Activated B cell treated with CpG ODN at 0.5 μM for 24 hours (primary cell): ENCODE measurements around the gene GMEB2. TPM values are rescaled to one million over a fixed set of nuclear protein-coding genes. Genes with fewer than 3 reads are reported as not detected.

ENCODE experiments used
- ATAC-seq: fragments of 200-7000 bp; cut with Tn5 transposase; one replicate; pipeline ENCODE4 v1.10.0; 2021; ENCODE audit warnings: low read depth, mild to moderate bottlenecking, moderate library complexity
- CTCF ChIA-PET: fragments of 350-600 bp; sonication (Branson Sonifier 250); formaldehyde crosslinking; loops from one replicate; lab custom pipeline; 2021; ENCODE audit warnings: antibody characterized with exemption; lab: Charles Lee
- POLR2A ChIA-PET: fragments of 350-600 bp; sonication (Branson Sonifier 250); formaldehyde crosslinking; loops from one replicate; lab custom pipeline; 2021; ENCODE audit warnings: antibody characterized with exemption; lab: Charles Lee
- DNase-seq: peaks from one replicate; pipeline ENCODE4 v3.0.0; 2022
- H3K27ac Mint-ChIP-seq: one replicate; pipeline ENCODE4 v1.8.0; 2020; ENCODE audit warnings: mixed read lengths
- H3K27me3 Mint-ChIP-seq: one replicate; pipeline ENCODE4 v1.8.0; 2021; ENCODE audit warnings: mixed read lengths
- H3K36me3 Mint-ChIP-seq: one replicate; pipeline ENCODE4 v1.8.0; 2021; ENCODE audit warnings: low read depth, mixed read lengths
- H3K4me1 Mint-ChIP-seq: one replicate; pipeline ENCODE4 v1.8.0; 2021; ENCODE audit warnings: mixed read lengths
- H3K4me3 Mint-ChIP-seq: one replicate; pipeline ENCODE4 v1.8.0; 2020; ENCODE audit warnings: mild to moderate bottlenecking, mixed read lengths
- H3K9me3 Mint-ChIP-seq: one replicate; pipeline ENCODE4 v1.8.0; 2020; ENCODE audit warnings: mixed read lengths
- intact Hi-C: fragments of 100-400 bp; cut with micrococcal nuclease; formaldehyde crosslinking; loops from one replicate; pipeline ENCODE4 v1.15.1; 2024
- total RNA-seq: library from RNA; stranded (reverse); gene quantifications from 2 replicates; pipeline ENCODE4 v1.2.3, GENCODE V29; 2022
- TF ChIP-seq, protein P1 (sequence below): fragments of 200-600 bp; IDR thresholded peaks from one replicate; pipeline ENCODE4 v1.8.0; 2022; ENCODE audit warnings: antibody characterized with exemption, mild to moderate bottlenecking

The GMEB2 gene
- total RNA-seq, 1 donor from 2014 or later: 16.9 TPM

DNA sequence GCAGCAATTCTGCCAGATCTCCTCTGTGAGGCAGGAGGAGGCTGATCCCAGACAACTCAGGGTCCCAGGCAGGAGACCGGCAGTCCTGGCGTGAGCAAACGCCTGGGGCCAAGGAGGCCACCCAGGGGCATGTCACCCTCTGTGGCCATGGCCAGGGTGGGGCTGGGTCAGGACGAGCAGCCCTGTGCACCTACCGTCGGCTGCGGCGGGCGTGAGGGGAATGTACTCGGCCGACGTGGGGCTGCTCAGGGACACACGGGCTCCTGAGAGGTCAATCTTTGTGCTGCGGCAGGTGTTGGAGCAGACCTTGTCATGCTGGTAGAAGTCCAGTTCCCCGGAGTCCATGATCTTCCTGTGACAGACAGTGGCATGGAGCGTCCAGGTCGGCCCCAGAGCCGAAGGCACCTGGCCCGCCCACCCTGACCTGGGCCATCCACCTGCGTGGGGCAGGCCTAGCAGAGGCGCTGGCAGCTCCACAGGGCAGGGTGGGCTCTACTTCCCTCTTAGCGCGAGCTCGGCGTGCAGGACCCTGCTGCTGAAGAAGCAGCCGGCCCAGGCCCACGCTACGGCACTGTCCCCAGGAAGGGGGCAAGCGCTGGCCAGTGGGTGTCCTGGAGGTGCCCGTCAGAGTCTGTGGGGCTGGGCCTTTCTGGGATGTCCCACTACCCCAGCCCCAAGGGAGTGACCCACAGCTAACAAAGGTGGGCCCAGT, 31.3 kb downstream of the GMEB2 start:
- ChIA-PET POLR2A (no interaction called here), CTCF (no interaction called here)
- Mint-ChIP-seq H3K27ac (no peak overlapping the region), H3K27me3 (no peaks in the 10 kb centered on the region), H3K36me3 (peaks cover 63% of the 10 kb centered on the region), H3K4me3 (no peak overlapping the region), H3K4me1 (no peaks in the 10 kb centered on the region), H3K9me3 (no peaks in the 10 kb centered on the region)
- TF ChIP-seq, protein P1, sequence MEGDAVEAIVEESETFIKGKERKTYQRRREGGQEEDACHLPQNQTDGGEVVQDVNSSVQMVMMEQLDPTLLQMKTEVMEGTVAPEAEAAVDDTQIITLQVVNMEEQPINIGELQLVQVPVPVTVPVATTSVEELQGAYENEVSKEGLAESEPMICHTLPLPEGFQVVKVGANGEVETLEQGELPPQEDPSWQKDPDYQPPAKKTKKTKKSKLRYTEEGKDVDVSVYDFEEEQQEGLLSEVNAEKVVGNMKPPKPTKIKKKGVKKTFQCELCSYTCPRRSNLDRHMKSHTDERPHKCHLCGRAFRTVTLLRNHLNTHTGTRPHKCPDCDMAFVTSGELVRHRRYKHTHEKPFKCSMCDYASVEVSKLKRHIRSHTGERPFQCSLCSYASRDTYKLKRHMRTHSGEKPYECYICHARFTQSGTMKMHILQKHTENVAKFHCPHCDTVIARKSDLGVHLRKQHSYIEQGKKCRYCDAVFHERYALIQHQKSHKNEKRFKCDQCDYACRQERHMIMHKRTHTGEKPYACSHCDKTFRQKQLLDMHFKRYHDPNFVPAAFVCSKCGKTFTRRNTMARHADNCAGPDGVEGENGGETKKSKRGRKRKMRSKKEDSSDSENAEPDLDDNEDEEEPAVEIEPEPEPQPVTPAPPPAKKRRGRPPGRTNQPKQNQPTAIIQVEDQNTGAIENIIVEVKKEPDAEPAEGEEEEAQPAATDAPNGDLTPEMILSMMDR: no peak
- intact Hi-C loops: no loop called here
- DNase-seq: no peak
- ATAC-seq: no peak

DNA sequence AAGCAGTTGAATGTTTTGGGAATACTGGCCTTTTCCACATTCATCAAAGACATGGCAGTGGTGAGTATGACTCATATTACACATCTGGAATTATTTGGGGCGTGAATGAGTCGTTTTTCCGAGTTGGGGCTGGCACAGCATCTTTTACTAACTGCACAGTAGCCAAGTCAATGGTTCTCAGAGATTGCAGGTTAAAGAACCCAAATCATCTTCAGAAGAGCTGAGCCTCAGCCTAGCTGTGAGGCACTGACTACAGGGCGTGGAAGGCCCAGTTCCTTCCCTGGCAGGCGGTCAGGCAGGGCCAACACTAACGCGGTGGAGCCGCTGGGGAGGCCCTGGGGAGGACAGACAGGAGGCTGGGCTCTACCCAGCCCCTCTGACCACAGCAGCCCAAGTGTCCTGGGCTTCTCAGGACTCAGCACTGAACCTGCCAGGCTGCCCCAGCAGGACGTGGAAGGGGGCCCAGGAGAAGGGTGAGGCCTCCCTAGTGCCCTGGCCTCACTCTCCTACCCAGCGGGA, 32.8 kb downstream of the GMEB2 start:
- Mint-ChIP-seq H3K27ac (no peak overlapping the region), H3K27me3 (no peaks in the 10 kb centered on the region), H3K4me3 (no peak overlapping the region), H3K4me1 (no peaks in the 10 kb centered on the region), H3K9me3 (no peaks in the 10 kb centered on the region), H3K36me3 (peaks cover 70% of the 10 kb centered on the region)
- ChIA-PET CTCF (no interaction called here), POLR2A (no interaction called here)
- DNase-seq: no peak
- TF ChIP-seq, protein P1: no peak
- intact Hi-C loops: no loop called here
- ATAC-seq: no peak

DNA sequence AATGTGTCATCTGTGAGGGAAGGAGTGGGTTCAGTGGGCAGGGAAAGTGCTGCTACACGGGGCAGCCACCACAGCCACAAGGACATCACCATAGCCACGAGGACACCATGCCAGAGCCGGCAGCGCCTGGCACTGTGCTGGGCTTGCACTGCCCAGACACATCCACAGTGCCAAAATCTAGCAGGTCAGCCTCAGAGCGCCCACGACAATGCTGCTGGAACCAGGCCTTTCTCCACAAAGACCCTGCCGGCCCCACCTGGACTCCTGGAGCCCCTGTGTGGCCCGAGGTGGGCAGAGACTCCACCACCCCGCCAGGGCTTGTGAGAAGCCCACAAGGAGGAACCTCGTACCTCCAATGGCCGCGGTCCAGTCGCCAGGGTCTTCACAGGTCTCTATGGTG, 34.2 kb downstream of the GMEB2 start:
- Mint-ChIP-seq H3K9me3 (no peaks in the 10 kb centered on the region), H3K27ac (no peak overlapping the region), H3K4me3 (no peak overlapping the region), H3K27me3 (no peaks in the 10 kb centered on the region), H3K36me3 (peaks cover 64% of the 10 kb centered on the region), H3K4me1 (peaks cover 2% of the 10 kb centered on the region)
- intact Hi-C loops: no loop called here
- TF ChIP-seq, protein P1: no peak
- ChIA-PET CTCF (no interaction called here), POLR2A (no interaction called here)
- DNase-seq: no peak
- no peak for ATAC-seq

DNA sequence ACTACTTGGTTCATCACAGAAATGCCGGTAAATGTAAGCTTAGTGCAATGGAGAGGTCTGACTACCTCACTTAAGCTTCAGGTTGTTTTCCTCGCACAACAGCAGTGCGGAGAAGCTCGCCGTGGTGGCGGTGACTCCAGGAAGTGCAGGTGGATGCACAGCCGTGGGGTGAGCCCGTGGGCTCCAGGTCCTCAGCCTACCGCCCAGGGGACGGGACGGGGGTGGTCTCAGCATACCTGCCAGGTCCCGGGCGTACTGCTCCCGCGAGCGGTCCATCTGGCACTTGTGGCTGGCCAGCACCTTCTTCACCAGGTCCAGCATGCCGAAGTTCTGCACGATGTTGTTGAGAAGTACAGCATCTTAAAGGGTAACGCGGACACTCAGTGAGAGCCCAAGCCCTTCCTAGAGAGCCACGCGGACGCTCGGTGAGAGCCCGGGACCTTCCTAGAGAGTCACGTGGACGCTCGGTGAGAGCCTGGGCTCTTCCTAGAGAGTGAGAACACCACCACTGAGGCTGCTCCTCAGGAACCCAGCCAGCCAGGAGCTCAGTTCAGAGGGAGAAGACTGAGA, 35.0 kb downstream of the GMEB2 start:
- no peak for DNase-seq
- intact Hi-C loops: no loop called here
- Mint-ChIP-seq H3K27me3 (no peaks in the 10 kb centered on the region), H3K4me1 (peaks cover 2% of the 10 kb centered on the region), H3K27ac (no peak overlapping the region), H3K36me3 (peaks cover 64% of the 10 kb centered on the region), H3K4me3 (no peak overlapping the region), H3K9me3 (no peaks in the 10 kb centered on the region)
- TF ChIP-seq, protein P1: no peak
- CTCF ChIA-PET: no interaction called here
- no peak for ATAC-seq
- POLR2A ChIA-PET: no interaction called here

DNA sequence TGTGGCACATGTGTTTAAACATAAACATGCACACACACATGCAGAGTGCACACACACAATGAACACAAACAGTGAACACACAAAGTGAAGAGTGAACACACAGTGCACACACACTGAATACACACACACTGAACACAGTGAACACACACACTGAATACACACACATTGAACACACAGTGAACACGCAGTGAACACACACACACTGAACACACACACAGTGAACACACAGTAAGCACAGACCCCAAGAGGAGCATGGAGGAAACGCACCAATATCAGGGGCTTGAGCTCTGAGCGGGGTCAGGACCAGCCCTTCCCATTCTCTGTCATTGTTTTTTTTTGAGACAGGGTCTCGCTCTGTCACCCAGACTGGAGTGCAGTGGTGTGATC, 35.8 kb downstream of the GMEB2 start:
- TF ChIP-seq, protein P1: no peak
- CTCF ChIA-PET: no interaction called here
- intact Hi-C loops: no loop called here
- POLR2A ChIA-PET: no interaction called here
- Mint-ChIP-seq H3K27me3 (no peaks in the 10 kb centered on the region), H3K9me3 (no peaks in the 10 kb centered on the region), H3K4me3 (no peak overlapping the region), H3K4me1 (peaks cover 2% of the 10 kb centered on the region), H3K27ac (no peak overlapping the region), H3K36me3 (peaks cover 59% of the 10 kb centered on the region)
- ATAC-seq: no peak
- DNase-seq: no peak
